Spinal cord (tissue), 10 donors: ENCODE measurements around the gene ARID2. TPM values are rescaled to one million over a fixed set of nuclear protein-coding genes. Genes with fewer than 3 reads are reported as not detected.

Experiments
- DNase-seq, 6 donors: peaks; one replicate each; pipeline versions ENCODE4 v3.0.0 to v3.0.0-alpha.2; 2013 to 2015; ENCODE audit warnings: low spot score in 6 of 6, low read depth in 4 of 6
- H3K27ac ChIP-seq: one replicate; pipeline ENCODE4 v1.5.1; 2013; ENCODE audit warnings: low read depth, low read length, control low read depth
- H3K27me3 ChIP-seq: one replicate; pipeline ENCODE4 v1.6.1; 2013; ENCODE audit warnings: low read length; ENCODE audit not compliant: control insufficient read depth, insufficient read depth
- H3K36me3 ChIP-seq: one replicate; pipeline ENCODE4 v1.6.1; 2013; ENCODE audit warnings: low read length; ENCODE audit not compliant: control insufficient read depth, insufficient read depth
- H3K4me1 ChIP-seq: one replicate; pipeline ENCODE4 v1.6.1; 2013; ENCODE audit warnings: low read length; ENCODE audit not compliant: control insufficient read depth, insufficient read depth
- H3K4me3 ChIP-seq: one replicate; pipeline ENCODE4 v1.5.1; 2013; ENCODE audit warnings: low read depth, low read length, control low read depth
- H3K9me3 ChIP-seq: one replicate; pipeline ENCODE4 v1.6.1; 2013; ENCODE audit warnings: low read length; ENCODE audit not compliant: control insufficient read depth, insufficient read depth
- WGBS: methylation state at CpG from one replicate; pipeline ENCODE4 v1.1.5; 2013; ENCODE audit warnings: missing lambda C conversion rate; ENCODE audit not compliant: insufficient coverage; 5-methylcytosine and 5-hydroxymethylcytosine counted together
- polyA plus RNA-seq, 2 donors: library from polyadenylated mRNA; unstranded; fragments of 120-200 nt; gene quantifications; one replicate each; pipeline ENCODE4 v1.2.1, GENCODE V29; 2013; ENCODE audit not compliant: insufficient read length in 2 of 2
- total RNA-seq, 2 donors: library from RNA; depleted of rRNA in 1 of 2; stranded (reverse); fragments of 120-200 nt in 1 of 2; fragments of >200 nt in 1 of 2; gene quantifications; one replicate each; pipeline versions ENCODE4 v1.2.3 to v1.2.4, GENCODE V29; 2013 to 2014
- donor health status: healthy.

ARID2 gene
- total and polyA plus RNA-seq, 4 donors, result 16.3 to 53.2 (median 27.5) TPM

DNA sequence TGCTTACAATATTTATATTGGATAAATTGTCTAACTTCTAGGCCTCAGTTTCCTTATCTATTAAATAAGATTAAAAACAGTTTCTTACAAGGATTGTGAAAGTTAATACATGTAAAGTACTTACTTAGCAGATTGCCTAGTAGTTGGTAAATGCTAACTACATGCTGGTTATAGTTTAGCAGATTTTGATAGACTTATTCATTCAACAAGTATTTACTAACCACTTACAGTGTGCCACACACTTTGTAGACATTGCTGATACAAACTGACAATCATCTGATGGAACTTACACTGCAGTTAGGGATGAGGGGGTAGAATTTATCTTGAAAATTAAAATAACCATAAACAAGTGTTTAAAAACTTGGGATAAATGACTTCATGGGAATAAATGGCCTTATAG is 50.4 kb downstream of the ARID2 start:
- no peak overlapping the region for H3K27ac ChIP-seq
- no peaks in the 10 kb centered on the region for H3K4me1 ChIP-seq
- no peaks in the 10 kb centered on the region for H3K9me3 ChIP-seq
- no peak for DNase-seq
- H3K36me3 ChIP-seq, result no peaks in the 10 kb centered on the region
- no peaks in the 10 kb centered on the region for H3K27me3 ChIP-seq
- no peak overlapping the region for H3K4me3 ChIP-seq

DNA sequence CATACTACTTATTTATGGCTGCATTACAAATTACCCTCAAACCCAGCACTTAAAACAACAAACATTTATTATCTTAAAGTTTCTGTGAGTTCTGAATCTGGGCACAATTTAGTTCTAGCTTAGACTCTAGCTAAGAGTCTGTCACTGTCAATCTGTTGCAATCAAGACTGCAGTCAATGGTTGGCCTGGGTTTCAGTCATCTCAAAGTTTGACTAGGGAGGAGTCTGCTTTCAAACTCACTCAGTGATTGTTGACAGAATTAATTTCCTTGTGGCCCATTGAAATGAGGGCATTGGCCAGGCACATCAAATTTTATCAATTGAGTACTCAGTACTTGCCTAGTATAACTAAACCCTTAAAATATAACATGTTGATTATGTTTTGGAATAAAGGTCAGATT is 51.6 kb downstream of the ARID2 start:
- Histone ChIP-seq H3K9me3 (no peaks in the 10 kb centered on the region), H3K4me3 (no peak overlapping the region), H3K36me3 (no peaks in the 10 kb centered on the region), H3K27me3 (no peaks in the 10 kb centered on the region), H3K4me1 (no peaks in the 10 kb centered on the region), H3K27ac (no peak overlapping the region)
- DNase-seq, result no peak

DNA sequence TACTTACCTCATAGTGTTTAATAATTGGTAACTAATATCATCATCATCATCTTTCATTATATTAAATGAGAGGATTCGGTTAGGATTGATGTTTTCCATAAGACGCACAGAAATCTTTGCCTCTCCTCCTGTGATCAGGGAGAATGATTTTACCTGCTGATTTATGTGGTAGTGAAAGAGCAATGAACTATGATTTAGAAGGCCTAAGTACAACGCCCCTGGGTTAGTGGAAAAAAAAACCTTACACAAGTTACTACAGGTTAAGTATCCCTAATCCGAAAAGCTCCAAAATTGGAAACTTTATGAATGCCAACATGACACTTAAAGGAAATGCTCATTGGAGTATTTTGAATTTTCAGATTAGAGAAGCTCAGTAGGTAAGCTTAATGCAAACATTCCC is 55.8 kb downstream of the ARID2 start:
- Histone ChIP-seq H3K4me3 (no peak overlapping the region), H3K27me3 (no peaks in the 10 kb centered on the region), H3K36me3 (no peaks in the 10 kb centered on the region), H3K9me3 (no peaks in the 10 kb centered on the region), H3K4me1 (no peaks in the 10 kb centered on the region), H3K27ac (no peak overlapping the region)
- WGBS, result no CpG with 5 or more reads among the region's 4 CpGs
- DNase-seq, result no peak

GRCh38 chr12:45789025-45789424 is 59.5 kb downstream of the ARID2 start:
- DNase-seq, result no peak
- H3K36me3 ChIP-seq, result no peaks in the 10 kb centered on the region
- H3K9me3 ChIP-seq, result no peaks in the 10 kb centered on the region
- no peak overlapping the region for H3K27ac ChIP-seq
- H3K4me1 ChIP-seq, result no peaks in the 10 kb centered on the region
- no peak overlapping the region for H3K4me3 ChIP-seq
- no peaks in the 10 kb centered on the region for H3K27me3 ChIP-seq

GRCh38 chr12:45794422-45794821 is 64.9 kb downstream of the ARID2 start:
- Histone ChIP-seq H3K36me3 (no peaks in the 10 kb centered on the region), H3K4me3 (no peak overlapping the region), H3K9me3 (no peaks in the 10 kb centered on the region), H3K27me3 (no peaks in the 10 kb centered on the region), H3K4me1 (no peaks in the 10 kb centered on the region), H3K27ac (no peak overlapping the region)
- no peak for DNase-seq
- WGBS, result 80% methylated on average over 1 of the region's 5 CpGs

GRCh38 chr12:45801625-45802024 is 72.1 kb downstream of the ARID2 start:
- Histone ChIP-seq H3K4me1 (no peaks in the 10 kb centered on the region), H3K4me3 (no peak overlapping the region), H3K27me3 (no peaks in the 10 kb centered on the region), H3K36me3 (no peaks in the 10 kb centered on the region), H3K27ac (no peak overlapping the region), H3K9me3 (no peaks in the 10 kb centered on the region)
- DNase-seq, result no peak
- WGBS, result no CpG with 5 or more reads among the region's 2 CpGs

DNA sequence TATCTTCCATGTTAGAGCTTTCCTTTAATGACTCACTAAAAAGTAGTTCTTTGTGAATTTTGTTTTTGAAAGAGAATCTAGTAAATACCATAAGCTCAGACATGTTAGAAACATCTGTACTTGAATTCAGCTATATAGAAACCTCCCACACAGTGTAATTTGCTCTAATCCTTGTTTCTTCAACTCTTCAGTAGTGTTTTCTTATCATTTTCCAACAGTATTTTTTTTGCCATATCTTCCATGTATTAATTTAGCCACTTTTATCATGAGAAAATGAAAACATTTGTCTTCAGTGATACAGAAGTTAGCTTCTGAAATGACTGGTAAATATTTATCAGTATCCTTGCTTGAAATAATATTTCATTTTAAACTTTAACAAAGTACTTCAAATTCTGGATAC is 73.6 kb downstream of the ARID2 start:
- Histone ChIP-seq H3K9me3 (no peaks in the 10 kb centered on the region), H3K27me3 (no peaks in the 10 kb centered on the region), H3K36me3 (no peaks in the 10 kb centered on the region), H3K27ac (no peak overlapping the region), H3K4me3 (no peak overlapping the region), H3K4me1 (no peaks in the 10 kb centered on the region)
- DNase-seq, result no peak

DNA sequence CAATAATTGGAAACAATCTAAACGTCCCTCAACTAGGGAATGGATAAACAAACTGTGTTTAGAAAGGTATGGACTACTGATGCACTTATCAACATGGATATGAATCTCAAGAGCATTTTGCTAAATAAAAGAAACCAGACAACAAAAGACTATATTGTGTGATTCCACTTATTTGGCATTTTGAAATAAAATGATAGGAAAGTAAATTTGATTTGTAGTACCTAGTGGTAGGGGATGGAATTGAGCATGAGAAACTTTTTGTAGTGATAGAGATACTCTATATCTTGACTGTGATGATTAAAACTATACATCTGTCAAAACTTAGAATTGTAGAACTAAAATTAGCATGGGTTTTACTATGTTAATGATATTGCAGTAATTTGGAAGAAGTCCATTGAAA is 87.1 kb downstream of the ARID2 start:
- H3K27ac ChIP-seq, result no peak overlapping the region
- no peak for DNase-seq
- no peaks in the 10 kb centered on the region for H3K9me3 ChIP-seq
- whole genome bisulfite sequencing, result no CpG with 5 or more reads among the region's 1 CpG
- H3K4me1 ChIP-seq, result no peaks in the 10 kb centered on the region
- H3K27me3 ChIP-seq, result no peaks in the 10 kb centered on the region
- peaks cover 3% of the 10 kb centered on the region for H3K36me3 ChIP-seq
- H3K4me3 ChIP-seq, result no peak overlapping the region

- WGBS, result 100% methylated on average over 2 of the region's 3 CpGs
- Histone ChIP-seq H3K27me3 (no peaks in the 10 kb centered on the region), H3K27ac (no peak overlapping the region), H3K9me3 (no peaks in the 10 kb centered on the region), H3K36me3 (no peaks in the 10 kb centered on the region), H3K4me3 (no peak overlapping the region), H3K4me1 (no peaks in the 10 kb centered on the region)
- no peak for DNase-seq
Measured at GRCh38 chr12:45827974-45828373, 98.5 kb downstream of the ARID2 start.

- H3K4me1 ChIP-seq, result no peaks in the 10 kb centered on the region
- DNase-seq, result no peak
- H3K27ac ChIP-seq, result no peak overlapping the region
- no peaks in the 10 kb centered on the region for H3K36me3 ChIP-seq
- H3K27me3 ChIP-seq, result no peaks in the 10 kb centered on the region
- no peak overlapping the region for H3K4me3 ChIP-seq
- WGBS, result no CpG with 5 or more reads among the region's 2 CpGs
- H3K9me3 ChIP-seq, result no peaks in the 10 kb centered on the region
Measured at GRCh38 chr12:45828402-45828801, 98.9 kb downstream of the ARID2 start.

DNA sequence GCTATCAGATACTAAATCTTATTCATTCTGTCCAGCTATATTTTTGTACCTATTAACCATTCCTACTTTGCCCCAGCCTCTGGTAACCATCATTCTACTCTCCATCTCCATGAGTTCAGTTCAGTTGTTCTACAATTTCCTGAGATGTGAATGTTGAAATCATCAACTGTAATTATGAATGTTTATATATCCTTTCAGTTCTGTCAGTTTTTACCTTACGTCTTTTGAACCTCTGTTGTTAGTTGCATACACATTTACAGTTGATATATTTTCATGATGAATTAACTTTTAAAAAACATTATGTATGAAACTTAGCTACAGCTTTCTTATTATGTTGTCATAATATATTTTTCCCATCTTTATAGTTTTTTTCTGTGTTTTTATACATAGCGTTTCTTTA is 102.1 kb downstream of the ARID2 start:
- Histone ChIP-seq H3K4me3 (no peak overlapping the region), H3K4me1 (no peaks in the 10 kb centered on the region), H3K9me3 (peaks cover 3% of the 10 kb centered on the region), H3K27ac (no peak overlapping the region), H3K36me3 (peaks cover 2% of the 10 kb centered on the region), H3K27me3 (no peaks in the 10 kb centered on the region)
- DNase-seq, result no peak
- no CpG with 5 or more reads among the region's 2 CpGs for WGBS
